HG03439 (cell line): ENCODE data around the gene PROC.

Experiments
- ATAC-seq: cut with Tn5 transposase; IDR thresholded peaks from one replicate; pipeline ENCODE4 v1.9.1; 2021; ENCODE audit warnings: mild to moderate bottlenecking, moderate library complexity; ENCODE audit not compliant: unreplicated experiment

The PROC gene

GRCh38 chr2:127453392-127454171 lies 35.4 kb downstream of the PROC start:
- ATAC-seq = no peak

- no peak for ATAC-seq
Measured at GRCh38 chr2:127454595-127455565, 36.7 kb downstream of the PROC start.

- ATAC-seq = no peak
Measured at GRCh38 chr2:127455566-127456493, 37.6 kb downstream of the PROC start.

GRCh38 chr2:127456960-127457359 lies 38.7 kb downstream of the PROC start:
- ATAC-seq = no peak

- ATAC-seq = no peak
Measured at GRCh38 chr2:127462461-127462860, 44.2 kb downstream of the PROC start.

- ATAC-seq = no peak
Measured at GRCh38 chr2:127463155-127463991, 45.1 kb downstream of the PROC start.

- ATAC-seq = no peak
Measured at GRCh38 chr2:127464470-127465257, 46.4 kb downstream of the PROC start.

GRCh38 chr2:127465258-127465657 lies 47.0 kb downstream of the PROC start:
- ATAC-seq = no peak

- no peak for ATAC-seq
Measured at GRCh38 chr2:127469051-127469450, 50.8 kb downstream of the PROC start.

- ATAC-seq = no peak
Measured at GRCh38 chr2:127469974-127470373, 51.7 kb downstream of the PROC start.

GRCh38 chr2:127471286-127471988 lies 53.2 kb downstream of the PROC start:
- no peak for ATAC-seq

GRCh38 chr2:127472268-127472667 lies 54.0 kb downstream of the PROC start:
- ATAC-seq = no peak

- ATAC-seq = no peak
Measured at GRCh38 chr2:127475788-127476187, 57.6 kb downstream of the PROC start.
